Cardiac muscle cell (in vitro differentiated cells and primary cell): Measurements from ENCODE around the gene PRADC1. TPM values are rescaled to one million over a fixed set of nuclear protein-coding genes. Genes with fewer than 3 reads are reported as not detected.

Source experiments
- DNase-seq, 2 donors: peaks; one replicate each; pipeline versions ENCODE4 v3.0.0 to v3.0.0-alpha.2; 2010 to 2017; ENCODE audit warnings: low read depth in 1 of 2, low spot score in 1 of 2
- H3K27ac ChIP-seq: fragments of 200-600 bp; sonication (generic); 2 replicates; pipeline ENCODE4 v1.5.1; 2016
- H3K27me3 ChIP-seq: fragments of 200-600 bp; sonication (generic); 2 replicates; pipeline ENCODE4 v1.6.0; 2016; ENCODE audit warnings: control low read depth
- H3K36me3 ChIP-seq: fragments of 200-600 bp; sonication (generic); 2 replicates; pipeline ENCODE4 v1.5.1; 2016; ENCODE audit warnings: control low read depth
- H3K4me1 ChIP-seq: fragments of 200-600 bp; sonication (generic); 2 replicates; pipeline ENCODE4 v1.8.1; 2017; ENCODE audit warnings: low read depth, mild to moderate bottlenecking, mixed run types
- H3K4me3 ChIP-seq: fragments of 200-600 bp; sonication (generic); 2 replicates; pipeline ENCODE4 v1.5.1; 2016; ENCODE audit warnings: mild to moderate bottlenecking
- H3K9me3 ChIP-seq: fragments of 200-600 bp; sonication (generic); 2 replicates; pipeline ENCODE4 v1.5.1; 2017; ENCODE audit warnings: low read depth, mild to moderate bottlenecking, control low read depth
- polyA plus RNA-seq: library from polyadenylated mRNA; unstranded; fragments of >200 nt; fragmentation: Nextera tagmentation; extraction: Ambion mirVana; gene quantifications from 2 replicates; pipeline ENCODE4 v1.2.1, GENCODE V29; 2016
- total RNA-seq: library from RNA; depleted of rRNA; stranded (reverse); fragments of >200 nt; gene quantifications from 2 replicates; pipeline ENCODE4 v1.2.3, GENCODE V29; 2016
- TF ChIP-seq, protein P1 (sequence below): IDR thresholded peaks from 2 replicates; pipeline ENCODE4 v1.5.1; 2012; ENCODE audit warnings: low read depth, mild to moderate bottlenecking, low read length

Gene PRADC1
- total RNA-seq (42.6 and 99.4 TPM in 2 replicates), polyA plus RNA-seq (62.8 and 99.8 TPM in 2 replicates)

DNA sequence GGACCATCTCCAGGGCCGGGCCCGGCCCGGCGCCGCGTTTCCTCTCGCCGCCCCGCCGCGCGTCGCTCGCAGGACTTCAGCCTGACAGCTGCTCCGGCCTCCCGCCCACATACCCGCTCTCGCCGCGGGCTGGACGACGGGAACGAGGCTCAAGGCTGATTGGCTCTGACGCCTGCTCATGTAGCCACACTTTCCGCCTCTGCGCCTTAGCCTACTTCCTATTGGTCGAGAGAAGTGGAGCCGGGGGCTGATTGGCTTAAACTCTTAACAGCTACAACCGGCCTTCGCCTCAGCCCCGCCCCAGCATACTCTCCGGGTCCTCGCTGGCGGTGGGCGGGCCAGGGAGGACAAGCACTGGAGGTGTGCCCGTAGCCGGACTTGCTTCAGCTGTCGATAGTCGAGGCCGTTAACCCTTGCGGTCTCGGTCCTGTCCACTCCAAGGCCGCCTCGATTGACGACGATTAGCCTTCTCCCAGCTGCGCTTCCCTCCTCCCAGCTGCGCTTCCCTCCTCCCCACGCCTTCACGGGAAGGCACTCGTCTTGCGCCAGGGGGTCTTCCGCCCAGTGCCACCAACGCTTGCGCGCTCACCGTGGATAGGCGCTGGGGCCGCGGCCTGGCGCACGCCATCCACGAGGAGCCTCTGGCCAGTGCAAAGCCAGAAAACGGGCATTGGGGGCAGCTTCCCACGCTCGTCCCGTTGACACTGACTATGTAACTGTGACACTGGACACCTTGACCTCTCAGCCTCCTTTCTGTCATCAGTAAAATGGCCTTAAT, at the start of gene PRADC1:
TSS of gene PRADC1 (minus strand) at position 86 of the 778 bp plus-strand sequence. CDS start at position 7, 79 bp downstream.
- peak; percentile 100 for DNase-seq
- H3K27me3 ChIP-seq: no peaks in the 10 kb centered on the region
- H3K36me3 ChIP-seq: peaks cover 3% of the 10 kb centered on the region
- peak within 1 kb of the TSS; percentile 86 for H3K27ac ChIP-seq
- H3K4me3 ChIP-seq: peak within 1 kb of the TSS; percentile 72
- H3K4me1 ChIP-seq: peaks cover 19% of the 10 kb centered on the region
- TF ChIP-seq, protein P1, sequence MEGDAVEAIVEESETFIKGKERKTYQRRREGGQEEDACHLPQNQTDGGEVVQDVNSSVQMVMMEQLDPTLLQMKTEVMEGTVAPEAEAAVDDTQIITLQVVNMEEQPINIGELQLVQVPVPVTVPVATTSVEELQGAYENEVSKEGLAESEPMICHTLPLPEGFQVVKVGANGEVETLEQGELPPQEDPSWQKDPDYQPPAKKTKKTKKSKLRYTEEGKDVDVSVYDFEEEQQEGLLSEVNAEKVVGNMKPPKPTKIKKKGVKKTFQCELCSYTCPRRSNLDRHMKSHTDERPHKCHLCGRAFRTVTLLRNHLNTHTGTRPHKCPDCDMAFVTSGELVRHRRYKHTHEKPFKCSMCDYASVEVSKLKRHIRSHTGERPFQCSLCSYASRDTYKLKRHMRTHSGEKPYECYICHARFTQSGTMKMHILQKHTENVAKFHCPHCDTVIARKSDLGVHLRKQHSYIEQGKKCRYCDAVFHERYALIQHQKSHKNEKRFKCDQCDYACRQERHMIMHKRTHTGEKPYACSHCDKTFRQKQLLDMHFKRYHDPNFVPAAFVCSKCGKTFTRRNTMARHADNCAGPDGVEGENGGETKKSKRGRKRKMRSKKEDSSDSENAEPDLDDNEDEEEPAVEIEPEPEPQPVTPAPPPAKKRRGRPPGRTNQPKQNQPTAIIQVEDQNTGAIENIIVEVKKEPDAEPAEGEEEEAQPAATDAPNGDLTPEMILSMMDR: no peak
- H3K9me3 ChIP-seq: no peaks in the 10 kb centered on the region

GRCh38 chr2:73281244-73281643, 48.2 kb upstream of the PRADC1 start:
- Histone ChIP-seq H3K27me3 (peaks cover 38% of the 10 kb centered on the region), H3K4me3 (no peak overlapping the region), H3K9me3 (no peaks in the 10 kb centered on the region), H3K4me1 (peaks cover 3% of the 10 kb centered on the region), H3K36me3 (no peaks in the 10 kb centered on the region), H3K27ac (no peak overlapping the region)
- no peak for DNase-seq
- TF ChIP-seq, protein P1: no peak

- Histone ChIP-seq H3K9me3 (no peaks in the 10 kb centered on the region), H3K4me1 (peaks cover 3% of the 10 kb centered on the region), H3K36me3 (no peaks in the 10 kb centered on the region), H3K4me3 (no peak overlapping the region), H3K27ac (no peak overlapping the region), H3K27me3 (peaks cover 24% of the 10 kb centered on the region)
- DNase-seq: no peak
- TF ChIP-seq, protein P1: no peak
These were observed 46.8 kb upstream of the PRADC1 start for GRCh38 chr2:73279852-73280251.

DNA sequence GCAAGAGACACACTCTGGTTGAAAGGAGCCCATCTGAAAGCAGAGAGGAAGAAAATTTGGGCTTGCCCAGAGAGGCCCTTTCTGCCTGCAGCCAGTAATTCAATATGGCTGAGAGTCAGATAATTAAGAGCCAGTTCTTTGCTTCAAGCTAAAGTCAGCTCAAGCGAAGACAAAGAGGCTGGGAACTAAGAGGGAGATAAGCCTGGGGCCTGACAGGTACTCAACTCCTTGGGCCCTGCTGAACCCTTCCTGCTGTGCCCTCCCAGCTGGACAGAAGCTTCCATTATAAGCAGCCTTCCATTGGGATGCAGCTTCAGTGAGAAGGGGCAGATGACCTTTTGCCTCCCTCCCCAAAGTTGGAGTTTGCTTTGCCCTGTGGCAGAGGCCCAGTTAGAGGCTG, 39.2 kb upstream of the PRADC1 start:
- Histone ChIP-seq H3K9me3 (no peaks in the 10 kb centered on the region), H3K36me3 (no peaks in the 10 kb centered on the region), H3K4me3 (no peak overlapping the region), H3K27me3 (peaks cover 53% of the 10 kb centered on the region), H3K4me1 (no peaks in the 10 kb centered on the region), H3K27ac (no peak overlapping the region)
- TF ChIP-seq, protein P1: no peak
- no peak for DNase-seq

GRCh38 chr2:73269686-73270465, 36.8 kb upstream of the PRADC1 start:
- H3K9me3 ChIP-seq: no peaks in the 10 kb centered on the region
- DNase-seq: no peak
- H3K27ac ChIP-seq: no peak overlapping the region
- peaks cover 65% of the 10 kb centered on the region for H3K27me3 ChIP-seq
- no peaks in the 10 kb centered on the region for H3K4me1 ChIP-seq
- H3K4me3 ChIP-seq: no peak overlapping the region
- H3K36me3 ChIP-seq: no peaks in the 10 kb centered on the region
- TF ChIP-seq, protein P1: no peak
